Lung (tissue), 12 donors: Measurements from ENCODE around the gene C2CD4D. TPM values are rescaled to one million over a fixed set of nuclear protein-coding genes. Genes with fewer than 3 reads are reported as not detected.

Experiments used
- ATAC-seq: fragments of 200-7000 bp; cut with Tn5 transposase; one replicate; pipeline ENCODE4 v1.9.1; 2020; ENCODE audit warnings: moderate number of reproducible peaks; ENCODE audit not compliant: insufficient read depth, low FRiP score
- DNase-seq, 3 donors: peaks; one replicate each; pipeline ENCODE4 v3.0.0-alpha.2; 2013 to 2017
- H3K27ac ChIP-seq, 2 donors: one replicate each; pipeline ENCODE4 v1.5.1; 2013; ENCODE audit warnings: mild to moderate bottlenecking in 2 of 2, moderate library complexity in 2 of 2, control low read depth in 1 of 2, inconsistent platforms in 1 of 2, low read depth in 1 of 2, low read length in 1 of 2
- H3K27me3 ChIP-seq, 3 donors: one replicate each; pipeline ENCODE4 v1.5.1; 2013; ENCODE audit warnings: low read length in 2 of 3; ENCODE audit not compliant: control insufficient read depth in 3 of 3, insufficient read depth in 3 of 3
- H3K36me3 ChIP-seq, 4 donors: one replicate each; pipeline ENCODE4 v1.5.1; 2013; ENCODE audit warnings: low read length in 4 of 4, mild to moderate bottlenecking in 1 of 4, moderate library complexity in 1 of 4; ENCODE audit not compliant: control insufficient read depth in 4 of 4, insufficient read depth in 4 of 4
- H3K4me1 ChIP-seq, 5 donors: one replicate each; pipeline ENCODE4 v1.5.1; 2013; ENCODE audit warnings: low read length in 5 of 5, mild to moderate bottlenecking in 2 of 5, moderate library complexity in 1 of 5; ENCODE audit not compliant: control insufficient read depth in 5 of 5, insufficient read depth in 5 of 5
- H3K4me3 ChIP-seq: one replicate; pipeline ENCODE4 v1.5.1; 2013; ENCODE audit warnings: mild to moderate bottlenecking, control low read depth, moderate library complexity
- H3K9ac ChIP-seq, 2 donors: one replicate each; pipeline ENCODE4 v1.5.1; 2013; ENCODE audit warnings: low read length in 2 of 2, control low read depth in 1 of 2; ENCODE audit not compliant: insufficient read depth in 1 of 2
- H3K9me3 ChIP-seq, 4 donors: one replicate each; pipeline ENCODE4 v1.5.1; 2013; ENCODE audit warnings: low read length in 3 of 4, mild to moderate bottlenecking in 1 of 4, moderate library complexity in 1 of 4; ENCODE audit not compliant: control insufficient read depth in 4 of 4, insufficient read depth in 3 of 4
- WGBS, 2 donors: extraction: QIAGEN DNeasy Blood & Tissue Kit; methylation state at CpG; one replicate each; pipeline ENCODE4 v1.1.7; 2013; 5-methylcytosine and 5-hydroxymethylcytosine counted together
- polyA plus RNA-seq, 2 donors: library from polyadenylated mRNA; stranded (reverse); fragments of 200-250 nt; gene quantifications; one replicate each; pipeline ENCODE4 v1.2.1, GENCODE V29; 2013
- total RNA-seq, 2 donors: library from RNA; depleted of rRNA in 1 of 2; stranded (reverse); fragments of >200 nt in 1 of 2; gene quantifications; one replicate each; pipeline ENCODE4 v1.2.1, GENCODE V29; 2014 to 2021
- TF ChIP-seq, protein P1 (sequence below): IDR thresholded peaks from 2 replicates; pipeline ENCODE4 v1.5.1; 2012; ENCODE audit warnings: mild to moderate bottlenecking; ENCODE audit errors: control extremely low read depth, extremely low read depth
- donor health status: control.
- donor health status: control.
- donor health status: Bipolar disorder and iron deficiency.
- donor health status: healthy.
- donor health status: DM: yes; HTN: yes; CAD: no.

Gene C2CD4D
- total and polyA plus RNA-seq, 4 donors = 0.10 to 0.40 (median 0.19) TPM; not detected in 1

DNA sequence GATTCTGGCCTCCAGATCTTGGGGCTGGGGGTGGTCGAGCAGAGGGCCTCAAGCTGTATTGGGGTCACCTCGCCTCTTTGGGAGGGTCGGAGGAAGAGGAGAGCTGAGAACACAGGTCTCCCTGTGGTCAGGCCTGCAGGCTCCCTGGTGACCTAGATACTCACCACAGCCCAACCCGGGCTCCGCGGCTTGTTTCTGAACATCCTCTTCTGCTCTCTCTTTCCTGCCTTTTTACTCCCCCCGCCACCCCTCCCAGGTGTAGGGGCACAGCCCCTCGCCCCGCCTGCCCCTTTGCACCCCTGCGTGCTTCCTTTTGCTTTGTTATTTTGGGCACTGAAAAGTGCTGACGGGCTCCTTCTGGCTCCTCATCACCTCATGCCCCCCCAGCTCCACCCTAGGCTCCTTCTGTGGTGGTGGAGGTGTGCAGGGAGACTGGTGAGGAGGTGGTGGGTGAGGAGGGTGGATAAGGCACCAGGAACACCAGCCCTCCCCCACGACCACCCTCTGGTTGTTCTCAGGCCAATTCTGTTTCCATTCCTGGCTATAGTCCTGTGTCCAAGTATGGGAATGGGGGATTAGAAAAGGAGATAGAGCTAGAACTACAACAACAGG lies 23.8 kb downstream of the C2CD4D start:
- WGBS, 2 donors = 38 to 66% methylated on average over 12 of the region's 12 CpGs
- Histone ChIP-seq H3K27me3 (peaks cover 0 to 2% (median 0%) of the 10 kb centered on the region in 3 donors), H3K27ac (no peak overlapping the region), H3K4me3 (no peak overlapping the region), H3K9me3 (no peaks in the 10 kb centered on the region), H3K36me3 (no peaks in the 10 kb centered on the region), H3K9ac (no peak overlapping the region), H3K4me1 (peaks cover 0 to 5% (median 0%) of the 10 kb centered on the region in 5 donors)
- TF ChIP-seq, protein P1, sequence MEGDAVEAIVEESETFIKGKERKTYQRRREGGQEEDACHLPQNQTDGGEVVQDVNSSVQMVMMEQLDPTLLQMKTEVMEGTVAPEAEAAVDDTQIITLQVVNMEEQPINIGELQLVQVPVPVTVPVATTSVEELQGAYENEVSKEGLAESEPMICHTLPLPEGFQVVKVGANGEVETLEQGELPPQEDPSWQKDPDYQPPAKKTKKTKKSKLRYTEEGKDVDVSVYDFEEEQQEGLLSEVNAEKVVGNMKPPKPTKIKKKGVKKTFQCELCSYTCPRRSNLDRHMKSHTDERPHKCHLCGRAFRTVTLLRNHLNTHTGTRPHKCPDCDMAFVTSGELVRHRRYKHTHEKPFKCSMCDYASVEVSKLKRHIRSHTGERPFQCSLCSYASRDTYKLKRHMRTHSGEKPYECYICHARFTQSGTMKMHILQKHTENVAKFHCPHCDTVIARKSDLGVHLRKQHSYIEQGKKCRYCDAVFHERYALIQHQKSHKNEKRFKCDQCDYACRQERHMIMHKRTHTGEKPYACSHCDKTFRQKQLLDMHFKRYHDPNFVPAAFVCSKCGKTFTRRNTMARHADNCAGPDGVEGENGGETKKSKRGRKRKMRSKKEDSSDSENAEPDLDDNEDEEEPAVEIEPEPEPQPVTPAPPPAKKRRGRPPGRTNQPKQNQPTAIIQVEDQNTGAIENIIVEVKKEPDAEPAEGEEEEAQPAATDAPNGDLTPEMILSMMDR = no peak
- DNase-seq (no peak), ATAC-seq (no peak)

DNA sequence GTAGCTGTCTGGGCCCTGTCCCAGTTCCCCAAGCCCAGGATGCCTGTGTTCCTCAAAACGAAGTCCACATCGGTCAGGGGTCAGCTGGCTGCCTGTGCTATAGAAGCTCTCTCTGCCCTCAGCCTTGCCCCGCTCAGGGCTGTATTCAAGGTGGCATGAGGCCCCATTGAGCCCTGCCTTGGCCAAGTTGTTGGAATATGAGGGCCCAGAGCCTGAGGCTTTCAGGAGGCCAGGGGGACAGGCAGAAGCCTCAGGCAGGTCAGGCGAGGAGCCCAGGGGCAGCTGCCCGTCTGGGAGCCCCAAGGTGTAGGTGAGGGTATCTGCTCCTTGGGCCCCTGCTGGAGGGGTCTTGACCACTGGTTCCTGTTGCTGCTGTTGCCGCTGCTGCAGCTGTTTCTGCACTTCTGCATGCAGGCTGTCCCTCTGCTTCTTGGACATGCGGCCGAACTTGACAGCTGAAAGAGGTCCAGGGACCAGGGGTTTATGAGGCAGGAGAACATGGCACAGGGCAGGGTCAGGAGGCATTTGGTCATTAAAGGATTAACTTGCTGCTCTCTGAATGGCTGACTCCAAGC lies 24.6 kb downstream of the C2CD4D start:
- no peak overlapping the region for H3K27ac ChIP-seq
- H3K4me1 ChIP-seq = no peaks in the 10 kb centered on the region
- DNase-seq (no peak), ATAC-seq (no peak)
- peaks cover 0 to 2% (median 0%) of the 10 kb centered on the region in 3 donors for H3K27me3 ChIP-seq
- 91% methylated on average over 8 of the region's 8 CpGs for WGBS, 2 donors
- no peaks in the 10 kb centered on the region for H3K9me3 ChIP-seq
- TF ChIP-seq, protein P1 = no peak
- H3K9ac ChIP-seq = no peak overlapping the region
- H3K4me3 ChIP-seq = no peak overlapping the region
- no peaks in the 10 kb centered on the region for H3K36me3 ChIP-seq

DNA sequence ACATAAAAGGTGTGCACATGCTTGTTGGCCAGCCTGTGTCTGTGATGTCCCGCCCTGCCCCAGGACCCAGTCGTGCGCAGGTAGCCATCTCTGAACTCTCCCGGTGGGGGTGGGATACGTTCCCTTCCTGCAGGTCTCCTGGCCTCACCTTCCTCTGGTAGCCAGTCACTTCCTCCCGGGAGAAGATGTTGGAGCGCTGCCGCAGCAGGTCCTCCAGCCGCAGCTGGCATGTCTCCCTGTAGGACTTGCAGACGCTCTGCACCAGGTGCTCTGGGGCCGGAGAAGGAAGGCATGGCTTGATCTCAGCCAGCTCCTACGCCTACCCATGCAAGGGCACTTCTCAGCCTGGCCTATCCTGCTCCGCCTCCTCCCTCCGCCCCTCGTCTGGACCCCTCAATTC lies 25.2 kb downstream of the C2CD4D start:
- Histone ChIP-seq H3K9ac (no peak overlapping the region), H3K4me3 (no peak overlapping the region), H3K4me1 (no peaks in the 10 kb centered on the region), H3K36me3 (no peaks in the 10 kb centered on the region), H3K27me3 (peaks cover 0 to 2% (median 0%) of the 10 kb centered on the region in 3 donors), H3K27ac (no peak overlapping the region), H3K9me3 (no peaks in the 10 kb centered on the region)
- DNase-seq (no peak), ATAC-seq (no peak)
- TF ChIP-seq, protein P1 = no peak
- WGBS, 2 donors = 90 to 93% methylated on average over 15 of the region's 15 CpGs
